ENCODE results near the gene TFPT.

The TFPT gene

GRCh38 chr19:54069470-54069869 is 46.0 kb downstream of the TFPT start:
- FAIRE-seq = no peak

GRCh38 chr19:54063350-54064116 is 51.9 kb downstream of the TFPT start, which contains the start of gene VSTM1:
Gene VSTM1, minus strand, starts transcription at chr19:54063897. Its CDS starts 120 bp downstream, at chr19:54063777.
- no peak for FAIRE-seq

- FAIRE-seq = no peak
Measured at GRCh38 chr19:54062643-54063042, 52.8 kb downstream of the TFPT start.

Data from colon (tissue), 2 donors.